NCI-H2029 treated with DMSO at 0.1 percent for 48 hours (cell line): ENCODE measurements around the gene CCL22.
"Not testable (repeated sequence)": the region's sequence is repeated elsewhere in the genome, so short reads cannot be mapped to it uniquely, and the experiment has no call there.

Source experiments
- DNase-seq: peaks from one replicate; lab custom pipeline; 2025; lab: John Stamatoyannopoulos, UW

Gene CCL22

GRCh38 chr16:57358527-57359095, at the start of gene CCL22:
TSS of gene CCL22 (plus strand) at chr16:57358783. CDS start at chr16:57358817, 34 bp downstream.
- no peak for DNase-seq

- DNase-seq: no peak
These were observed 47.8 kb upstream of the CCL22 start for GRCh38 chr16:57310801-57311200.

GRCh38 chr16:57313509-57313908, 45.1 kb upstream of the CCL22 start:
- DNase-seq: no peak

GRCh38 chr16:57314161-57314785, 44.3 kb upstream of the CCL22 start:
- no peak for DNase-seq

- DNase-seq: no peak
These were observed 43.2 kb upstream of the CCL22 start for GRCh38 chr16:57315416-57315815.

- DNase-seq: no peak
These were observed 42.1 kb upstream of the CCL22 start for GRCh38 chr16:57316390-57317017.

- no peak for DNase-seq
These were observed 40.2 kb upstream of the CCL22 start for GRCh38 chr16:57318240-57318970.

GRCh38 chr16:57319646-57320045, 38.9 kb upstream of the CCL22 start:
- no peak for DNase-seq

- DNase-seq: no peak
These were observed 33.8 kb upstream of the CCL22 start for GRCh38 chr16:57324749-57325148.

GRCh38 chr16:57325458-57325857, 33.1 kb upstream of the CCL22 start:
- no peak for DNase-seq

GRCh38 chr16:57329718-57330327, 28.8 kb upstream of the CCL22 start:
- no peak for DNase-seq

GRCh38 chr16:57331355-57331754, 27.2 kb upstream of the CCL22 start:
- no peak for DNase-seq

GRCh38 chr16:57333402-57333801, 25.2 kb upstream of the CCL22 start:
- no peak for DNase-seq

GRCh38 chr16:57335366-57335765, 23.2 kb upstream of the CCL22 start:
- DNase-seq: no peak

- no peak for DNase-seq
These were observed 17.5 kb upstream of the CCL22 start for GRCh38 chr16:57341062-57341440.

GRCh38 chr16:57341441-57342303, 16.9 kb upstream of the CCL22 start:
- peak; percentile 33 for DNase-seq

GRCh38 chr16:57342606-57343005, 16.0 kb upstream of the CCL22 start:
- DNase-seq: not testable (repeated sequence)

GRCh38 chr16:57343221-57343620, 15.4 kb upstream of the CCL22 start:
- no peak for DNase-seq

- not testable (repeated sequence) for DNase-seq
These were observed 14.5 kb upstream of the CCL22 start for GRCh38 chr16:57344094-57344493.

GRCh38 chr16:57345021-57345420, 13.6 kb upstream of the CCL22 start:
- no peak for DNase-seq

GRCh38 chr16:57345666-57346204, 12.8 kb upstream of the CCL22 start:
- DNase-seq: no peak
